Heart right ventricle (tissue), 16 donors: Measurements from ENCODE around the gene PBOV1. TPM values are rescaled to one million over a fixed set of nuclear protein-coding genes. Genes with fewer than 3 reads are reported as not detected.

ENCODE experiments used
- ATAC-seq, 8 donors: fragments of 200-7000 bp; cut with Tn5 transposase; one replicate each; pipeline ENCODE4 v1.9.1; 2020; ENCODE audit warnings: mild to moderate bottlenecking in 8 of 8, moderate library complexity in 8 of 8, moderate number of reproducible peaks in 1 of 8
- DNase-seq, 2 donors: peaks; one replicate each; pipeline ENCODE4 v3.0.0-alpha.2; 2020
- H3K27ac ChIP-seq, 10 donors: fragments of 200-600 bp; sonication (generic) in 2 of 10; one replicate each; pipeline versions ENCODE4 v1.5.0 to v1.8.0; 2020 to 2022; ENCODE audit warnings: mild to moderate bottlenecking in 3 of 10
- H3K27me3 ChIP-seq, 7 donors: fragments of 200-600 bp; one replicate each; pipeline ENCODE4 v1.8.0; 2021 to 2022; ENCODE audit warnings: mild to moderate bottlenecking in 2 of 7
- H3K36me3 ChIP-seq, 9 donors: fragments of 200-600 bp; sonication (generic) in 1 of 9; one replicate each; pipeline versions ENCODE4 v1.5.0 to v1.8.0; 2020 to 2022; ENCODE audit warnings: mild to moderate bottlenecking in 2 of 9
- H3K4me1 ChIP-seq, 9 donors: fragments of 200-600 bp; sonication (generic) in 1 of 9; one replicate each; pipeline versions ENCODE4 v1.5.0 to v1.8.0; 2020 to 2022; ENCODE audit warnings: mild to moderate bottlenecking in 4 of 9
- H3K4me3 ChIP-seq, 10 donors: fragments of 200-600 bp; sonication (generic) in 2 of 10; one replicate each; pipeline versions ENCODE4 v1.5.0 to v1.8.0; 2020 to 2022; ENCODE audit warnings: mild to moderate bottlenecking in 7 of 10, moderate library complexity in 2 of 10
- H3K9me3 ChIP-seq, 11 donors: fragments of 200-600 bp in 10 of 11; sonication (generic) in 2 of 11; one replicate each; pipeline versions ENCODE4 v1.5.0 to v1.8.0; 2013 to 2022; ENCODE audit warnings: mild to moderate bottlenecking in 2 of 11, control low read depth in 1 of 11, moderate library complexity in 1 of 11
- CTCF ChIP-seq, 9 donors: fragments of 200-600 bp; sonication (generic) in 2 of 9; IDR thresholded peaks; one replicate each; pipeline versions ENCODE4 v1.5.0 to v1.8.0; 2021 to 2022; ENCODE audit warnings: antibody characterized with exemption in 9 of 9, mild to moderate bottlenecking in 5 of 9, moderate library complexity in 1 of 9
- WGBS, 2 donors: extraction: QIAGEN DNeasy Blood & Tissue Kit; methylation state at CpG; one replicate each; pipeline ENCODE4 v1.1.7; 2013; ENCODE audit warnings: inconsistent platforms in 1 of 2; 5-methylcytosine and 5-hydroxymethylcytosine counted together
- intact Hi-C, 10 donors: fragments of 100-400 bp; cut with DNase I; formaldehyde crosslinking; loops; one replicate each; pipeline versions ENCODE4 v1.11.1 to v1.14.2; 2022
- polyA plus RNA-seq, 2 donors: library from polyadenylated mRNA; stranded (reverse); fragments of 200-250 nt; gene quantifications; one replicate each; pipeline ENCODE4 v1.2.3, GENCODE V29; 2013
- total RNA-seq, 10 donors: library from RNA; stranded (reverse); fragmentation: NEBNext Ultra II Directional in 3 of 10; extraction: Animal tissue kit (Norgen Biotek cat#: 25700) in 3 of 10; gene quantifications; one replicate each; pipeline versions ENCODE4 v1.2.1 to v1.2.4, GENCODE V29; 2021 to 2023
- donor health status: Arrhythmogenic right ventricular cardiomyopathy.
- donor health status: ischemic (EF 13 %, LVEDD 7.1; RV severe dilation, severe dysfunction).
- donor health status: healthy with polysubstance abuse.
- donor health status: DM: no; HTN: yes; CAD: no.
- donor health status: DM: no; HTN: no; CAD: no.
- donor health status: ischemic (EF 25% LVEDD 6.9; RV normal size, moderate dysfunction).
- donor health status: ischemic (EF 25% LVEDD 5.7; RV mildly dilated, moderate dysfunction).
- donor health status: healthy.
- donor health status: DM: yes; HTN: yes; CAD: no.
- donor health status: Ischemic cardiomyopathy.
- donor health status: ischemic (EF 35%, LVEDD 5.7; RV mildly dilated, moderate dysfunction).
- donor health status: nonischemic (EF 11% LVEDD 7.7; RV severe dilation, severe dysfunction).
- donor health status: DM: yes; HTN: yes; CAD: no.
- donor health status: PGD.
- donor health status: ischemic (EF 29% LVEDD 5.4; RV normal size, mild dysfunction).
- donor health status: nonischemic (EF 23%, LVEDD 6.1; RV moderate dilation, normal function).

The PBOV1 gene
- total and polyA plus RNA-seq, 12 donors: not detected

GRCh38 chr6:138239774-138240173 lies 21.5 kb upstream of the PBOV1 start:
- Histone ChIP-seq H3K4me1 (no peaks in the 10 kb centered on the region), H3K9me3 (no peaks in the 10 kb centered on the region), H3K27ac (no peak overlapping the region), H3K4me3 (no peak overlapping the region), H3K36me3 (no peaks in the 10 kb centered on the region), H3K27me3 (no peaks in the 10 kb centered on the region)
- 92 to 95% methylated on average over 1 of the region's 1 CpG for WGBS, 2 donors
- no peak for DNase-seq
- no peak for TF ChIP-seq CTCF (IDR thresholded peaks at IDR 0.05)
- intact Hi-C loops: no loop called here
- ATAC-seq: no peak

GRCh38 chr6:138238368-138238767 lies 20.1 kb upstream of the PBOV1 start:
- no peak for TF ChIP-seq CTCF (IDR thresholded peaks at IDR 0.05)
- Histone ChIP-seq H3K9me3 (no peaks in the 10 kb centered on the region), H3K27me3 (no peaks in the 10 kb centered on the region), H3K36me3 (no peaks in the 10 kb centered on the region), H3K4me1 (no peaks in the 10 kb centered on the region), H3K4me3 (no peak overlapping the region), H3K27ac (no peak overlapping the region)
- intact Hi-C loops: no loop called here
- ATAC-seq: no peak
- WGBS, 2 donors: 87 to 93% methylated on average over 6 of the region's 6 CpGs
- no peak for DNase-seq

- intact Hi-C loops: no loop called here
- no peak for DNase-seq
- Histone ChIP-seq H3K9me3 (no peaks in the 10 kb centered on the region), H3K27me3 (no peaks in the 10 kb centered on the region), H3K36me3 (no peaks in the 10 kb centered on the region), H3K4me1 (no peaks in the 10 kb centered on the region), H3K27ac (no peak overlapping the region), H3K4me3 (no peak overlapping the region)
- no peak for ATAC-seq
- 90 to 94% methylated on average over 2 of the region's 2 CpGs for WGBS, 2 donors
- no peak for TF ChIP-seq CTCF (IDR thresholded peaks at IDR 0.05)
Measured at GRCh38 chr6:138237463-138237862, 19.2 kb upstream of the PBOV1 start.

- H3K9me3 ChIP-seq: no peaks in the 10 kb centered on the region
- no peak overlapping the region for H3K4me3 ChIP-seq
- intact Hi-C loops: no loop called here
- no peak for TF ChIP-seq CTCF (IDR thresholded peaks at IDR 0.05)
- H3K27ac ChIP-seq: no peak overlapping the region
- no peak for DNase-seq
- 76 to 86% methylated on average over 1 of the region's 1 CpG for WGBS, 2 donors
- no peaks in the 10 kb centered on the region for H3K4me1 ChIP-seq
- no peaks in the 10 kb centered on the region for H3K36me3 ChIP-seq
- ATAC-seq: no peak
- H3K27me3 ChIP-seq: no peaks in the 10 kb centered on the region
Measured at GRCh38 chr6:138235693-138236092, 17.4 kb upstream of the PBOV1 start.

- H3K4me1 ChIP-seq: no peaks in the 10 kb centered on the region
- intact Hi-C loops: no loop called here
- no peak for ATAC-seq
- H3K27ac ChIP-seq: no peak overlapping the region
- no peaks in the 10 kb centered on the region for H3K27me3 ChIP-seq
- no peak for TF ChIP-seq CTCF (IDR thresholded peaks at IDR 0.05)
- no peaks in the 10 kb centered on the region for H3K36me3 ChIP-seq
- H3K9me3 ChIP-seq: no peaks in the 10 kb centered on the region
- 81 to 82% methylated on average over 1 of the region's 1 CpG for WGBS, 2 donors
- DNase-seq: no peak
- no peak overlapping the region for H3K4me3 ChIP-seq
Measured at GRCh38 chr6:138235205-138235604, 16.9 kb upstream of the PBOV1 start.
